GM10847 (cell line): ENCODE data around the gene NF1.

Experiments used
- POLR2A ChIP-seq: IDR thresholded peaks from 2 replicates; pipeline ENCODE4 v1.6.1; 2011; ENCODE audit not compliant: insufficient read length; ENCODE audit errors: extremely low read depth

Gene NF1

DNA sequence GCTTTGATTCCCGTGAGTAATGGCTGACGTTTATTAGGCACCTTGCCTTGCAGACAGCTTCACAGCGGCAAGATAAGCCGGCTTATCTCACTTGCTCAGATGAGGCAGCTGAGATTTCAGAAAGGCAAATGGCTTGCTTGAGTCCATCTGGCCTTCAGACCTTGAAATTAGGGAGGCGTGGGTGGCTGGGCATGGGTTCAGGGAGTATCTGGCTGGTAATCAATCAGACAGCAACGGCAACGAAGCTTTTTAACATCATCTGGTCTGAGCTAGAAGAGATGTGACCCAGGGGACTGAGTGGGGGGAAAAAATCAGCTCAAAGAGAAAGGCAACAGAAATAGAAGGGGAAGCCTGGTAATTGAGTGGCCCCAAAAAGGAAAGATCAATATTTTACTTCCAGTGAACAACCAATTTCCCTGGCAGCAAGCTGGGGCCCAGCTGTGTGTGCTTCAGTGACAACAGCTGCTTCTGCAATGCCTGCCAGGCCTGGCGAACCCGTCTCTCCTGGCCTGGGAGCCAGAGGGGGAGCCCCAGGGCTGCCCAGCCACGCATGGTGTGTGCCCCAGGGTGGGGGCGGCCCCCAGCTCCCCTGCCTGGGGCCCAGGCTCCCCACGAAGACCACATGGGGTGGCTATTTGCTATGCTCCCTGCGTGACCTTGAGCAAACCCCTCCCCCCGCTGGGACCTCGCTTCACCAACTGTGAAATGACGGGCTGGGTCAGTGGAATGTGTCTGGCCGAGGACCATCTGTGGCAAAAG, 330.7 kb downstream of the NF1 start:
- TF ChIP-seq POLR2A: no peak
